B cell (primary cell): ENCODE results near the gene PPEF1.

Experiments used
- EZH2 ChIP-seq: IDR thresholded peaks from 2 replicates; pipeline ENCODE4 v1.6.1; 2012; ENCODE audit warnings: borderline replicate concordance, low read depth, mild to moderate bottlenecking, moderate library complexity, low read length; ENCODE audit not compliant: insufficient read depth, poor library complexity, severe bottlenecking
- TF ChIP-seq, protein P1 (sequence below): fragments of 200-600 bp; IDR thresholded peaks from one replicate; pipeline ENCODE4 v1.8.0; 2022; ENCODE audit warnings: antibody characterized with exemption, mild to moderate bottlenecking

- TF ChIP-seq, protein P1, sequence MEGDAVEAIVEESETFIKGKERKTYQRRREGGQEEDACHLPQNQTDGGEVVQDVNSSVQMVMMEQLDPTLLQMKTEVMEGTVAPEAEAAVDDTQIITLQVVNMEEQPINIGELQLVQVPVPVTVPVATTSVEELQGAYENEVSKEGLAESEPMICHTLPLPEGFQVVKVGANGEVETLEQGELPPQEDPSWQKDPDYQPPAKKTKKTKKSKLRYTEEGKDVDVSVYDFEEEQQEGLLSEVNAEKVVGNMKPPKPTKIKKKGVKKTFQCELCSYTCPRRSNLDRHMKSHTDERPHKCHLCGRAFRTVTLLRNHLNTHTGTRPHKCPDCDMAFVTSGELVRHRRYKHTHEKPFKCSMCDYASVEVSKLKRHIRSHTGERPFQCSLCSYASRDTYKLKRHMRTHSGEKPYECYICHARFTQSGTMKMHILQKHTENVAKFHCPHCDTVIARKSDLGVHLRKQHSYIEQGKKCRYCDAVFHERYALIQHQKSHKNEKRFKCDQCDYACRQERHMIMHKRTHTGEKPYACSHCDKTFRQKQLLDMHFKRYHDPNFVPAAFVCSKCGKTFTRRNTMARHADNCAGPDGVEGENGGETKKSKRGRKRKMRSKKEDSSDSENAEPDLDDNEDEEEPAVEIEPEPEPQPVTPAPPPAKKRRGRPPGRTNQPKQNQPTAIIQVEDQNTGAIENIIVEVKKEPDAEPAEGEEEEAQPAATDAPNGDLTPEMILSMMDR: no peak
- no peak for TF ChIP-seq EZH2
Measured at GRCh38 chrX:18672008-18672407, 35.4 kb upstream of the PPEF1 start, which contains the start of gene RS1.
